Measurements from ENCODE around the gene SEC16B. TPM values are rescaled to one million over a fixed set of nuclear protein-coding genes. Genes with fewer than 3 reads are reported as not detected.

Gene SEC16B
- polyA plus RNA-seq, 1 experiment, result 1.5 TPM

DNA sequence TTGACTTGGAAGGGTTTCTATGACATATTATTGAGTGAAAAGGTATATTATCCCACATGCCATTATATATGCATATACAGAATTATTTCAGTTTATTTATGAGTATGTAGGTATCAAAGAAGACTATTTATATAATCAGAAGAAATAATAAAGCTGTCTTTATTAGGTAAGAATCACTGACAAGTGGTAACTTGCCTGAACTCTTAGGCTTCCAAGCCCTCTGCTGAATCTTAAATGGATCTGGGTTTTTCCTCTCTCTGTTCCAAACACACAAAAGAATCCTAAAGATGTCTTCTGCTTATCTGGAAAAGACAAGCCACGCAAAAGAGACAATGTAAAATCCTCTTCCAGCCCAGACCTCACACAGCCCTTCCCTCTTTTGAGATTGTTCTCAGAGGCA lies 14.9 kb upstream of the SEC16B start:
- CTCF ChIA-PET, result interaction anchor here (1.4 kb wide), 1 partner anchor 10 kb away, joined by 5 read pairs; no protein-coding TSS in a partner anchor
- no peak for DNase-seq (ENCODE audit: low read depth)
- no peak overlapping the region for H3K4me3 ChIP-seq (ENCODE audit: low read depth, low read length)
- TF ChIP-seq, protein P1, sequence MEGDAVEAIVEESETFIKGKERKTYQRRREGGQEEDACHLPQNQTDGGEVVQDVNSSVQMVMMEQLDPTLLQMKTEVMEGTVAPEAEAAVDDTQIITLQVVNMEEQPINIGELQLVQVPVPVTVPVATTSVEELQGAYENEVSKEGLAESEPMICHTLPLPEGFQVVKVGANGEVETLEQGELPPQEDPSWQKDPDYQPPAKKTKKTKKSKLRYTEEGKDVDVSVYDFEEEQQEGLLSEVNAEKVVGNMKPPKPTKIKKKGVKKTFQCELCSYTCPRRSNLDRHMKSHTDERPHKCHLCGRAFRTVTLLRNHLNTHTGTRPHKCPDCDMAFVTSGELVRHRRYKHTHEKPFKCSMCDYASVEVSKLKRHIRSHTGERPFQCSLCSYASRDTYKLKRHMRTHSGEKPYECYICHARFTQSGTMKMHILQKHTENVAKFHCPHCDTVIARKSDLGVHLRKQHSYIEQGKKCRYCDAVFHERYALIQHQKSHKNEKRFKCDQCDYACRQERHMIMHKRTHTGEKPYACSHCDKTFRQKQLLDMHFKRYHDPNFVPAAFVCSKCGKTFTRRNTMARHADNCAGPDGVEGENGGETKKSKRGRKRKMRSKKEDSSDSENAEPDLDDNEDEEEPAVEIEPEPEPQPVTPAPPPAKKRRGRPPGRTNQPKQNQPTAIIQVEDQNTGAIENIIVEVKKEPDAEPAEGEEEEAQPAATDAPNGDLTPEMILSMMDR (IDR thresholded peaks at IDR 0.05; ENCODE audit: insufficient read depth, low read depth, low read length), result no peak
- no peaks in the 10 kb centered on the region for H3K36me3 ChIP-seq (ENCODE audit: control insufficient read depth, insufficient read depth, low read length)
- POLR2A ChIA-PET, result no interaction called here
- H3K27me3 ChIP-seq (ENCODE audit: control insufficient read depth, insufficient read depth, low read length), result no peaks in the 10 kb centered on the region

DNA sequence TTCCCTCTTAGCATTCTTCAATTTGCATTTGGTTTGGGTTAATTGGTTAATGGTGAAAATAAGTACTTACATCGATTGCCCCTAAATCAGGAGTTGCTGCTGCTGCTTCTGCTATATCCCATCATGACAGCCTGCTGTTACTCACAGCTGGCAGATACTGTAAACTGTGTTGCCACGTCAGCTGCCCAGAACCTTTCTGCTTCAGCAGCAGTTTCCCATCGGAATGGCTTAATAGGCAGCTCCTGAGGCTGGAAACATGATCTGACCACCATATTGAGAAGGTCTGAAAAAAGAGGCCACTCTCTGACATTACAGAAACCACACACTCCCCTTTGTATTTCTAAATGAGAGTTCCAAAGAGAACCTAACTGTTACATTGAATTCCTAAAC lies 14.3 kb upstream of the SEC16B start:
- Histone ChIP-seq H3K27me3 (ENCODE audit: control insufficient read depth, insufficient read depth, low read length) (no peaks in the 10 kb centered on the region), H3K4me3 (ENCODE audit: low read depth, low read length) (no peak overlapping the region), H3K36me3 (ENCODE audit: control insufficient read depth, insufficient read depth, low read length) (no peaks in the 10 kb centered on the region)
- ChIA-PET CTCF (interaction anchor here (1.6 kb wide), 1 partner anchor 38 kb away, joined by 4 read pairs; no protein-coding TSS in a partner anchor), POLR2A (interaction anchor here (0.5 kb wide), 1 partner anchor 19 kb away, joined by 4 read pairs; no protein-coding TSS in a partner anchor)
- peak; percentile 45 for DNase-seq (ENCODE audit: low read depth)
- TF ChIP-seq, protein P1 (IDR thresholded peaks at IDR 0.05; ENCODE audit: insufficient read depth, low read depth, low read length), result no peak

- DNase-seq (ENCODE audit: low read depth), result no peak
- ChIA-PET CTCF (interaction anchor here (0.6 to 1.6 kb wide), 2 partner anchors 38 to 232 kb away, joined by 3 to 4 read pairs; no protein-coding TSS in a partner anchor), POLR2A (interaction anchor here (0.5 kb wide), 1 partner anchor 19 kb away, joined by 4 read pairs; no protein-coding TSS in a partner anchor)
- no peaks in the 10 kb centered on the region for H3K36me3 ChIP-seq (ENCODE audit: control insufficient read depth, insufficient read depth, low read length)
- H3K4me3 ChIP-seq (ENCODE audit: low read depth, low read length), result no peak overlapping the region
- TF ChIP-seq, protein P1 (IDR thresholded peaks at IDR 0.05; ENCODE audit: insufficient read depth, low read depth, low read length), result no peak
- H3K27me3 ChIP-seq (ENCODE audit: control insufficient read depth, insufficient read depth, low read length), result no peaks in the 10 kb centered on the region
Measured at GRCh38 chr1:177983482-177984135, 13.8 kb upstream of the SEC16B start.

GRCh38 chr1:177983077-177983476 lies 13.2 kb upstream of the SEC16B start:
- no peaks in the 10 kb centered on the region for H3K27me3 ChIP-seq (ENCODE audit: control insufficient read depth, insufficient read depth, low read length)
- no peak overlapping the region for H3K4me3 ChIP-seq (ENCODE audit: low read depth, low read length)
- POLR2A ChIA-PET, result no interaction called here
- TF ChIP-seq, protein P1 (IDR thresholded peaks at IDR 0.05; ENCODE audit: insufficient read depth, low read depth, low read length), result no peak
- no peak for DNase-seq (ENCODE audit: low read depth)
- CTCF ChIA-PET, result interaction anchor here (0.6 to 1.6 kb wide), 2 partner anchors 37 to 232 kb away, joined by 3 to 4 read pairs; no protein-coding TSS in a partner anchor
- no peaks in the 10 kb centered on the region for H3K36me3 ChIP-seq (ENCODE audit: control insufficient read depth, insufficient read depth, low read length)

DNA sequence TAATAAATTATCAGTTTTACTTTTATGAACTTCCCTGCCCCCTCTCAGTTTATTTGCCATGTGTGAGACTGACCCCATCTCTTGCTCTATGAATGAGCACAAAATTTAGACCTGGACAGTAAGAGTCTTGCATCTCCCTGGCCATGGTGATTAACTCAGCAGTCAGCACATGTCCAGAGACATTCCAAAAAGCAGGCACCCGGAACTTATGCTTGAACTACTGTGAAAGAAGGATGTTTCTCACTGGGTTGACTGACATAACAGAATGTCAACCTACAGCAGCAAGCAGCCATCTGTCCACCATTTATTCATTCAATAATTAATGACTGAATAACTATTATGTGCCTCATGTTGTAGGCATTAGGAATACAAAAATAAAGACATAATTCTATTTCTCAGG lies 11.3 kb upstream of the SEC16B start:
- CTCF ChIA-PET, result no interaction called here
- TF ChIP-seq, protein P1 (IDR thresholded peaks at IDR 0.05; ENCODE audit: insufficient read depth, low read depth, low read length), result no peak
- POLR2A ChIA-PET, result no interaction called here
- H3K4me3 ChIP-seq (ENCODE audit: low read depth, low read length), result no peak overlapping the region
- DNase-seq (ENCODE audit: low read depth), result no peak
- no peaks in the 10 kb centered on the region for H3K27me3 ChIP-seq (ENCODE audit: control insufficient read depth, insufficient read depth, low read length)
- no peaks in the 10 kb centered on the region for H3K36me3 ChIP-seq (ENCODE audit: control insufficient read depth, insufficient read depth, low read length)

All from BJ (cell line).